ENCODE data around the gene ZNF423.
"Not testable (repeated sequence)": the region's sequence is repeated elsewhere in the genome, so short reads cannot be mapped to it uniquely, and the experiment has no call there.

ZNF423 gene

GRCh38 chr16:49884033-49885015 is 28.4 kb upstream of the ZNF423 start:
- H3K36me3 ChIP-seq (ENCODE audit: insufficient read depth, low read length), result no peaks in the 10 kb centered on the region
- no peak overlapping the region for H3K4me3 ChIP-seq (ENCODE audit: low read depth, low read length, poor library complexity, severe bottlenecking)
- no peaks in the 10 kb centered on the region for H3K9me3 ChIP-seq (ENCODE audit: low read length)
- H3K79me2 ChIP-seq (ENCODE audit: insufficient read depth, low read length), result no peaks in the 10 kb centered on the region
- H3K27me3 ChIP-seq (ENCODE audit: insufficient read depth, low read length), result peaks cover 4% of the 10 kb centered on the region; the same call in 1 of the 2 replicates
- H3F3A ChIP-seq (ENCODE audit: insufficient read depth, low read length), result no peaks in the 10 kb centered on the region
- H3K27ac ChIP-seq (ENCODE audit: low read depth, low read length, poor library complexity, severe bottlenecking), result no peak overlapping the region
- no peaks in the 10 kb centered on the region for H4K20me1 ChIP-seq (ENCODE audit: insufficient read depth, low read length)
- no peaks in the 10 kb centered on the region for H3K9me2 ChIP-seq (ENCODE audit: low read depth, low read length)
- TF ChIP-seq EZH2 (IDR thresholded peaks at IDR 0.05; ENCODE audit: borderline replicate concordance, low read length), result no peak
- no peaks in the 10 kb centered on the region for H3K4me1 ChIP-seq (ENCODE audit: insufficient read depth, low read length, severe bottlenecking)
- H2AFZ ChIP-seq (ENCODE audit: low read length), result no peak overlapping the region
- no peak overlapping the region for H3K9ac ChIP-seq (ENCODE audit: low read length)
- no peak overlapping the region for H3K4me2 ChIP-seq (ENCODE audit: low read length)

DNA sequence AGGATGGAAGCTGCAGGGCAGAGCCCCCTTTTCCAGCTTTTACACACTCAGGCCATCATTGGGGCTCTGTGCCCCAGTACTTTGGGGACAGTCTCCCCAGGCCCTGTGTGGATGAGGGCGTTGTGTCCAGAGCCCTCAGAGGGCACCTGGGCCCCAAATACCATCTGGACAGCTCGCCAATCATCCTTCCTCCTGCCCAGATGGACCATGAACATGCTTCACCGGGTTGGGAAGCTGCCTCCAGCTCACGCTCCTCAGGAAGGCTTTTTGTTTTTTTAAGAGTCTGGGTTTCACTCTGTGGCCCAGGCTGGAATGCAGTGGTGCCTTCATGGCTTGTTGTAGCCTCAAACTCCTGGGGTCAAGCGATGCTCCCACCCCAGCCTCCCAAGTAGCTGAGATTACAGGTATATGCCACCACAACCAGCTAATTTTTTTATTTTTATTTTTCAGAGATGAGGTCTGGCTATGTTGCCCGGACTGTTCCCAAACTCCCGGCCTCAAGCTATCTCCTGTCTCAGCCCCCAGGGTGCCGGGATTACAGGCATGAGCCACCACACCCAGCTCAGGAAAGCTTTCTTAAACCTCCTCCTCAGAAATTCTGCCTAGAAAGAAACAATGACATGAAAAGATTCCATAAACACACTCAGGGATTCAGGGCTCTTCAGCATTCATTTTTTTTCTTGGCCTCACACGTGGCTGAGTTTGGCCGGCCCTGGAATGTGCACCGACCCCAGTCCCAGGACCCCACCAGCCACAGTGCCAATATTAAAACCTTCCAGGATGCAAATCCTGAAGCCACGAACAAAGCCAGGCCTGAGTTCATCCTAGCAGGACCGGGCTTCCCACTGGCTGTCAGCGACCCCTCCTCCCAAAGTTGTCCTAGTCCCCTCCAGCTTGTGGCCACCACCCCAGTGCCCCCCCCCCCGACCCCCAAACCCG is 27.4 kb upstream of the ZNF423 start:
- Histone ChIP-seq H3K9ac (ENCODE audit: low read length) (no peak overlapping the region), H2AFZ (ENCODE audit: low read length) (no peak overlapping the region), H3F3A (ENCODE audit: insufficient read depth, low read length) (no peaks in the 10 kb centered on the region), H3K4me3 (ENCODE audit: low read depth, low read length, poor library complexity, severe bottlenecking) (no peak overlapping the region), H3K27ac (ENCODE audit: low read depth, low read length, poor library complexity, severe bottlenecking) (no peak overlapping the region), H3K9me2 (ENCODE audit: low read depth, low read length) (no peaks in the 10 kb centered on the region), H3K79me2 (ENCODE audit: insufficient read depth, low read length) (no peaks in the 10 kb centered on the region), H3K27me3 (ENCODE audit: insufficient read depth, low read length) (peaks cover 4% of the 10 kb centered on the region; the same call in 1 of the 2 replicates), H3K9me3 (ENCODE audit: low read length) (no peaks in the 10 kb centered on the region), H4K20me1 (ENCODE audit: insufficient read depth, low read length) (no peaks in the 10 kb centered on the region), H3K4me2 (ENCODE audit: low read length) (no peak overlapping the region), H3K36me3 (ENCODE audit: insufficient read depth, low read length) (no peaks in the 10 kb centered on the region), H3K4me1 (ENCODE audit: insufficient read depth, low read length, severe bottlenecking) (no peaks in the 10 kb centered on the region)
- no peak for TF ChIP-seq EZH2 (IDR thresholded peaks at IDR 0.05; ENCODE audit: borderline replicate concordance, low read length)
- TF ChIP-seq, protein P1, sequence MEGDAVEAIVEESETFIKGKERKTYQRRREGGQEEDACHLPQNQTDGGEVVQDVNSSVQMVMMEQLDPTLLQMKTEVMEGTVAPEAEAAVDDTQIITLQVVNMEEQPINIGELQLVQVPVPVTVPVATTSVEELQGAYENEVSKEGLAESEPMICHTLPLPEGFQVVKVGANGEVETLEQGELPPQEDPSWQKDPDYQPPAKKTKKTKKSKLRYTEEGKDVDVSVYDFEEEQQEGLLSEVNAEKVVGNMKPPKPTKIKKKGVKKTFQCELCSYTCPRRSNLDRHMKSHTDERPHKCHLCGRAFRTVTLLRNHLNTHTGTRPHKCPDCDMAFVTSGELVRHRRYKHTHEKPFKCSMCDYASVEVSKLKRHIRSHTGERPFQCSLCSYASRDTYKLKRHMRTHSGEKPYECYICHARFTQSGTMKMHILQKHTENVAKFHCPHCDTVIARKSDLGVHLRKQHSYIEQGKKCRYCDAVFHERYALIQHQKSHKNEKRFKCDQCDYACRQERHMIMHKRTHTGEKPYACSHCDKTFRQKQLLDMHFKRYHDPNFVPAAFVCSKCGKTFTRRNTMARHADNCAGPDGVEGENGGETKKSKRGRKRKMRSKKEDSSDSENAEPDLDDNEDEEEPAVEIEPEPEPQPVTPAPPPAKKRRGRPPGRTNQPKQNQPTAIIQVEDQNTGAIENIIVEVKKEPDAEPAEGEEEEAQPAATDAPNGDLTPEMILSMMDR (IDR thresholded peaks at IDR 0.05; ENCODE audit: low read length), result no peak

GRCh38 chr16:49881890-49882289 is 26.0 kb upstream of the ZNF423 start:
- no peaks in the 10 kb centered on the region for H3K9me3 ChIP-seq (ENCODE audit: low read length)
- no peak overlapping the region for H2AFZ ChIP-seq (ENCODE audit: low read length)
- H3K9me2 ChIP-seq (ENCODE audit: low read depth, low read length), result no peaks in the 10 kb centered on the region
- no peak overlapping the region for H3K9ac ChIP-seq (ENCODE audit: low read length)
- no peaks in the 10 kb centered on the region for H3K4me1 ChIP-seq (ENCODE audit: insufficient read depth, low read length, severe bottlenecking)
- H3K4me2 ChIP-seq (ENCODE audit: low read length), result no peak overlapping the region
- TF ChIP-seq EZH2 (IDR thresholded peaks at IDR 0.05; ENCODE audit: borderline replicate concordance, low read length), result no peak
- TF ChIP-seq, protein P1 (IDR thresholded peaks at IDR 0.05; ENCODE audit: low read length), result no peak
- H3F3A ChIP-seq (ENCODE audit: insufficient read depth, low read length), result no peaks in the 10 kb centered on the region
- no peaks in the 10 kb centered on the region for H4K20me1 ChIP-seq (ENCODE audit: insufficient read depth, low read length)
- H3K4me3 ChIP-seq (ENCODE audit: low read depth, low read length, poor library complexity, severe bottlenecking), result no peak overlapping the region
- peaks cover 4% of the 10 kb centered on the region; the same call in 1 of the 2 replicates for H3K27me3 ChIP-seq (ENCODE audit: insufficient read depth, low read length)
- no peak overlapping the region for H3K27ac ChIP-seq (ENCODE audit: low read depth, low read length, poor library complexity, severe bottlenecking)
- no peaks in the 10 kb centered on the region for H3K36me3 ChIP-seq (ENCODE audit: insufficient read depth, low read length)
- no peaks in the 10 kb centered on the region for H3K79me2 ChIP-seq (ENCODE audit: insufficient read depth, low read length)

DNA sequence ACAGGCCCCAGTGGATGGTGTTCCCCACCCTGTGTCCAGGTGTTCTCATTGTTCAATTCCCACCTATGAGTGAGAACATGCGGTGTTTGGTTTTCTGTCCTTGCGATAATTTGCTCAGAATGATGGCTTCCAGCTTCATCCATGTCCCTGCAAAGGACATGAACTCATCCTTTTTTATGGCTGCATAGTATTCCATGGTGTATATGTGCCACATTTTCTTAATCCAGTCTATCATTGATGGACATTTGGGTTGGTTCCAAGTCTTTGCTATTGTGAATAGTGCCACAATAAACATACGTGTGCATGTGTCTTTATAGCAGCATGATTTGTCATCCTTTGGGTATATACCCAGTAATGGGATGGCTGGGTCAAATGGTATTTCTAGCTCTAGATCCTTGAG is 22.6 kb upstream of the ZNF423 start:
- not testable (repeated sequence) for H3K4me3 ChIP-seq (ENCODE audit: low read depth, low read length, poor library complexity, severe bottlenecking); H3K27me3 ChIP-seq (ENCODE audit: insufficient read depth, low read length); H4K20me1 ChIP-seq (ENCODE audit: insufficient read depth, low read length); H3K36me3 ChIP-seq (ENCODE audit: insufficient read depth, low read length); H3K9me3 ChIP-seq (ENCODE audit: low read length); H3K4me1 ChIP-seq (ENCODE audit: insufficient read depth, low read length, severe bottlenecking); H3K9me2 ChIP-seq (ENCODE audit: low read depth, low read length); H3K4me2 ChIP-seq (ENCODE audit: low read length); H3K79me2 ChIP-seq (ENCODE audit: insufficient read depth, low read length); H3K9ac ChIP-seq (ENCODE audit: low read length); H3K27ac ChIP-seq (ENCODE audit: low read depth, low read length, poor library complexity, severe bottlenecking); H2AFZ ChIP-seq (ENCODE audit: low read length); H3F3A ChIP-seq (ENCODE audit: insufficient read depth, low read length)
